NCI-H146 treated with DMSO at 0.1 percent for 48 hours (cell line): Measurements from ENCODE around the gene PPM1E.
"Not testable (repeated sequence)": the region's sequence is repeated elsewhere in the genome, so short reads cannot be mapped to it uniquely, and the experiment has no call there.

Experiments used
- DNase-seq: peaks from one replicate; lab custom pipeline; 2025; ENCODE audit not compliant: unreplicated experiment; lab: John Stamatoyannopoulos, UW

PPM1E gene

GRCh38 chr17:58755577-58756245 lies at the start of gene PPM1E:
Gene PPM1E (plus strand): TSS chr17:58755854.
- DNase-seq: peak; percentile 93

GRCh38 chr17:58706351-58707140 lies 49.1 kb upstream of the PPM1E start:
- DNase-seq: no peak

- peak; percentile 15 for DNase-seq
These were observed 44.6 kb upstream of the PPM1E start for GRCh38 chr17:58710948-58711552.

GRCh38 chr17:58722274-58722673 lies 33.4 kb upstream of the PPM1E start:
- DNase-seq: no peak

- DNase-seq: no peak
These were observed 33.0 kb upstream of the PPM1E start for GRCh38 chr17:58722696-58723095.

GRCh38 chr17:58728798-58729197 lies 26.9 kb upstream of the PPM1E start:
- no peak for DNase-seq

- DNase-seq: no peak
These were observed 24.7 kb upstream of the PPM1E start for GRCh38 chr17:58730937-58731336.

GRCh38 chr17:58734040-58734439 lies 21.6 kb upstream of the PPM1E start:
- DNase-seq: no peak

GRCh38 chr17:58734811-58735210 lies 20.8 kb upstream of the PPM1E start:
- DNase-seq: no peak

GRCh38 chr17:58741121-58741625 lies 14.5 kb upstream of the PPM1E start:
- no peak for DNase-seq

GRCh38 chr17:58747674-58748073 lies 8.0 kb upstream of the PPM1E start:
- DNase-seq: no peak

GRCh38 chr17:58749627-58750026 lies 6.0 kb upstream of the PPM1E start:
- DNase-seq: not testable (repeated sequence)

- no peak for DNase-seq
These were observed 2.6 kb upstream of the PPM1E start for GRCh38 chr17:58753026-58753425.

GRCh38 chr17:58755269-58755576 lies 431 bp upstream of the PPM1E start:
- DNase-seq: no peak

GRCh38 chr17:58756246-58757161 lies 850 bp downstream of the PPM1E start:
- peak; percentile 16 for DNase-seq

GRCh38 chr17:58757162-58757613 lies 1.5 kb downstream of the PPM1E start:
- no peak for DNase-seq

- no peak for DNase-seq
These were observed 3.2 kb downstream of the PPM1E start for GRCh38 chr17:58758890-58759289.

- DNase-seq: no peak
These were observed 3.9 kb downstream of the PPM1E start for GRCh38 chr17:58759522-58759921.

GRCh38 chr17:58760248-58760647 lies 4.6 kb downstream of the PPM1E start:
- no peak for DNase-seq

GRCh38 chr17:58763263-58763662 lies 7.6 kb downstream of the PPM1E start:
- no peak for DNase-seq

GRCh38 chr17:58764373-58764772 lies 8.7 kb downstream of the PPM1E start:
- DNase-seq: no peak
